Measurements from ENCODE around the gene OPCML. TPM values are rescaled to one million over a fixed set of nuclear protein-coding genes. Genes with fewer than 3 reads are reported as not detected.

The OPCML gene
- polyA plus RNA-seq, 3 donors: not detected

- intact Hi-C loops (cut with micrococcal nuclease): no loop called here
- H3K4me3 Mint-ChIP-seq: no peak overlapping the region
- H3K9me3 Mint-ChIP-seq: peaks cover 0 to 2% (median 0%) of the 10 kb centered on the region in 7 donors
Measured at GRCh38 chr11:133425245-133425644, 107.1 kb downstream of the OPCML start.

GRCh38 chr11:133418218-133418617, 114.1 kb downstream of the OPCML start:
- no peak overlapping the region for H3K4me2 ChIP-seq (replicated peaks; ENCODE audit: extremely low read depth, low read length, poor library complexity, severe bottlenecking)
- H3K27ac ChIP-seq (ENCODE audit: low read depth in 1 of 2, low read length in 2 of 2): no peak overlapping the region
- no peaks in the 10 kb centered on the region for H3K36me3 ChIP-seq (replicated peaks in 1 of 2; ENCODE audit: control insufficient read depth in 1 of 2, insufficient read depth in 2 of 2, low read length in 2 of 2)
- H3K4me1 Mint-ChIP-seq: no peaks in the 10 kb centered on the region
- H3K36me3 Mint-ChIP-seq: no peaks in the 10 kb centered on the region
- H3K27ac Mint-ChIP-seq: no peak overlapping the region
- H3K9me3 ChIP-seq (replicated peaks in 1 of 2; ENCODE audit: control insufficient read depth in 1 of 2, insufficient read depth in 1 of 2, low read length in 2 of 2): no peaks in the 10 kb centered on the region
- no peaks in the 10 kb centered on the region for H3K27me3 Mint-ChIP-seq (ENCODE audit: low read depth in 3 of 3)
- intact Hi-C loops (cut with micrococcal nuclease): no loop called here
- no peaks in the 10 kb centered on the region for H4K20me1 ChIP-seq (ENCODE audit: insufficient read depth, low read length)
- H3K4me1 ChIP-seq (ENCODE audit: control insufficient read depth in 1 of 2, insufficient read depth in 2 of 2, low read length in 2 of 2): no peaks in the 10 kb centered on the region
- no peak overlapping the region for H3K9ac ChIP-seq (ENCODE audit: insufficient read depth, low read length, poor library complexity, severe bottlenecking)
- H2AFZ ChIP-seq (ENCODE audit: insufficient read depth, low read depth, low read length, poor library complexity, severe bottlenecking): no peak overlapping the region
- no peak overlapping the region for H3K4me3 Mint-ChIP-seq
- no peak overlapping the region for H3K4me3 ChIP-seq (replicated peaks in 1 of 3; ENCODE audit: low read depth in 2 of 3, low read length in 3 of 3)
- no peak for DNase-seq
- no peak for TF ChIP-seq CTCF (IDR thresholded peaks at IDR 0.05)
- peaks cover 0 to 4% (median 2%) of the 10 kb centered on the region in 7 donors for H3K9me3 Mint-ChIP-seq
- H3K27me3 ChIP-seq (ENCODE audit: control insufficient read depth in 2 of 2, insufficient read depth in 2 of 2, low read length in 2 of 2): no peaks in the 10 kb centered on the region
- H3K79me2 ChIP-seq (ENCODE audit: insufficient read depth, low read length): no peaks in the 10 kb centered on the region

More at GRCh38 chr11:133425245-133425644, 107.1 kb downstream of the OPCML start:
- Histone ChIP-seq H3K4me2 (replicated peaks; ENCODE audit: extremely low read depth, low read length, poor library complexity, severe bottlenecking) (no peak overlapping the region), H3K4me3 (replicated peaks in 1 of 3; ENCODE audit: low read depth in 2 of 3, low read length in 3 of 3) (no peak overlapping the region), H3K9ac (ENCODE audit: insufficient read depth, low read length, poor library complexity, severe bottlenecking) (no peak overlapping the region), H4K20me1 (ENCODE audit: insufficient read depth, low read length) (no peaks in the 10 kb centered on the region), H2AFZ (ENCODE audit: insufficient read depth, low read depth, low read length, poor library complexity, severe bottlenecking) (no peak overlapping the region), H3K27me3 (ENCODE audit: control insufficient read depth in 2 of 2, insufficient read depth in 2 of 2, low read length in 2 of 2) (no peaks in the 10 kb centered on the region), H3K36me3 (replicated peaks in 1 of 2; ENCODE audit: control insufficient read depth in 1 of 2, insufficient read depth in 2 of 2, low read length in 2 of 2) (no peaks in the 10 kb centered on the region), H3K27ac (ENCODE audit: low read depth in 1 of 2, low read length in 2 of 2) (no peak overlapping the region), H3K9me3 (replicated peaks in 1 of 2; ENCODE audit: control insufficient read depth in 1 of 2, insufficient read depth in 1 of 2, low read length in 2 of 2) (no peaks in the 10 kb centered on the region), H3K4me1 (ENCODE audit: control insufficient read depth in 1 of 2, insufficient read depth in 2 of 2, low read length in 2 of 2) (no peaks in the 10 kb centered on the region), H3K79me2 (ENCODE audit: insufficient read depth, low read length) (no peaks in the 10 kb centered on the region)
- Mint-ChIP-seq H3K36me3 (no peaks in the 10 kb centered on the region), H3K27ac (no peak overlapping the region), H3K27me3 (ENCODE audit: low read depth in 3 of 3) (no peaks in the 10 kb centered on the region), H3K4me1 (no peaks in the 10 kb centered on the region)
- TF ChIP-seq CTCF (IDR thresholded peaks at IDR 0.05): no peak
- no peak for DNase-seq
- WGBS (ENCODE audit: insufficient coverage): 40% methylated on average over 1 of the region's 1 CpG
